Large intestine (tissue), 3 donors: Measurements from ENCODE around the gene NAT16. TPM values are rescaled to one million over a fixed set of nuclear protein-coding genes. Genes with fewer than 3 reads are reported as not detected.
"Not testable (repeated sequence)": the region's sequence is repeated elsewhere in the genome, so short reads cannot be mapped to it uniquely, and the experiment has no call there.

Source experiments
- DNase-seq, 2 donors: peaks; one replicate each; pipeline versions ENCODE4 v3.0.0 to v3.0.0-alpha.2; 2013
- H3K27ac ChIP-seq: one replicate; pipeline ENCODE4 v1.5.1; 2013; ENCODE audit warnings: low read length
- H3K27me3 ChIP-seq: 2 replicates; pipeline ENCODE4 v1.6.1; 2013; ENCODE audit warnings: low read length; ENCODE audit not compliant: control insufficient read depth, insufficient read depth
- H3K36me3 ChIP-seq: 2 replicates; pipeline ENCODE4 v1.6.1; 2013; ENCODE audit warnings: low read length; ENCODE audit not compliant: control insufficient read depth, insufficient read depth
- H3K4me1 ChIP-seq: one replicate; pipeline ENCODE4 v1.6.1; 2013; ENCODE audit warnings: low read length; ENCODE audit not compliant: control insufficient read depth, insufficient read depth
- H3K4me3 ChIP-seq: one replicate; pipeline ENCODE4 v1.5.1; 2013; ENCODE audit warnings: low read length
- H3K9me3 ChIP-seq: one replicate; pipeline ENCODE4 v1.6.1; 2013; ENCODE audit warnings: mild to moderate bottlenecking, low read depth, low read length, moderate library complexity; ENCODE audit not compliant: control insufficient read depth
- WGBS: methylation state at CpG from one replicate; pipeline ENCODE4 v1.1.5; 2013; ENCODE audit warnings: low lambda C conversion rate; ENCODE audit not compliant: insufficient coverage; 5-methylcytosine and 5-hydroxymethylcytosine counted together
- polyA plus RNA-seq: library from polyadenylated mRNA; unstranded; fragments of 120-200 nt; gene quantifications from one replicate; pipeline ENCODE4 v1.2.1, GENCODE V29; 2013

The NAT16 gene
- polyA plus RNA-seq, 1 donor: 0.21 TPM

DNA sequence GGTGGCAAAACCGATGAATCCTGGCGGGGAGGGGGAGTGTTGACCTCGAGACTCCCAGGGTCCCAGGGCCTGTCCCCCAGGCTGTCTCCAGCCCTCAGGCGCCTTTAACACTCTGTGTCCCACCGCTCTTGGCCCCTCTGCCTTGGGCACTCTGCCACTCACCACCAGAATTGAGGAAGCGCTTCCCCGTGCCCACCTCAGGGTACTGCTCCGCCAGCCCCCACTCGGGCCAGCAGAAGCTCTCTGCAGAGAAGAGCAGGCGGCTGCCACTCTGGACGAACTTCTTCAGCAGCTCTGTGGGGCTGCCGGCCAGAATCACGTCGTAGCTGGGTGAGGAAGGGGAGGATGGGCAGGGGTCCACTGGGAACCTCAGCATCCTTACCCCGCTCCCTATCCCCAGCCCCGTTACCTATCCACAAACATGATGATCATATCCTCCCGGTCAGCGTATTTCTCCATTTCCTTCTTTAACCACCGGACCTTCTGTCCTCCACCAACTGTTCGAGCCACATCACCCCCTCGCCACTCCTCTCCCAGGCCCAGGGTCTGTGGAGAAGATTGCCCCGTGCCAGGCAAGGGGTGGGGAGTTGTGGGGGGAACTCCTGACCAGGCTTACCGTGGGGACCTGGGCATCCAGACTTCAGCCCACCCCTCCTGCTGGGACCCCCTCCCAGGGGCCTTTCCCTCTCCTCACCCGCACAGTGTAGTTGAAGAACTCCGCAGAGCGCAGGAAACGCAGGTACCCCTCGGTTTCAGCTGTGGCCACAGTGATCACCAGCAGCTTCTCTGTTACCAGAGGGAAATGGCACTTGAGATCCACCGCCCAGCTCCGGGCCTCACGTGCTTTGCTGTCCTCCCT lies 36.1 kb upstream of the NAT16 start:
- no peaks in the 10 kb centered on the region for H3K27me3 ChIP-seq
- H3K4me3 ChIP-seq: peak overlapping the region; percentile 71
- peak overlapping the region; percentile 95 for H3K27ac ChIP-seq
- H3K36me3 ChIP-seq: peaks cover 30% of the 10 kb centered on the region
- H3K4me1 ChIP-seq: peaks cover 29% of the 10 kb centered on the region
- DNase-seq: no peak
- no CpG with 5 or more reads among the region's 31 CpGs for WGBS
- H3K9me3 ChIP-seq: no peaks in the 10 kb centered on the region

DNA sequence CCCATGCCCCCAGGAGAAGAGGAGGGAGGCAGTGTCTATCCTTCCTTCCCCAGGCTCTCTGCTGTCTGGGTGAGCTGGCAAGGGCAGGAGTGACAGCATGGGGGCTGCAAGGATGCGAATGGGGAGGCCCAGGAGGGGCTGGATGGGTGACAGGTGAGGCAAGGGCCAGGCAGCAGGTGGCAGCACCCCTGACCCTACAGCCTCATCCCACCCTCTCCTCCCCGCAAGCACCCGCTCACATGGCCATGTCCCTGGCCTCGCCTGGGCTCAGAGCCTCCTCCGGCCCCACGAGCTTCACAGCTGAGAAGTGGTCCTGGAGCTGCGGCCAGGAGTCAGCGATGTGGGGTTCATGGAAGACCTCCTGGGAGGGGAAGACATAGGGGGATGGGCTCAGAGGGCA lies 31.9 kb upstream of the NAT16 start:
- Histone ChIP-seq H3K27ac (no peak overlapping the region), H3K4me1 (peaks cover 9% of the 10 kb centered on the region), H3K4me3 (no peak overlapping the region), H3K27me3 (no peaks in the 10 kb centered on the region), H3K9me3 (no peaks in the 10 kb centered on the region), H3K36me3 (peaks cover 61% of the 10 kb centered on the region)
- WGBS: no CpG with 5 or more reads among the region's 8 CpGs
- DNase-seq: no peak

DNA sequence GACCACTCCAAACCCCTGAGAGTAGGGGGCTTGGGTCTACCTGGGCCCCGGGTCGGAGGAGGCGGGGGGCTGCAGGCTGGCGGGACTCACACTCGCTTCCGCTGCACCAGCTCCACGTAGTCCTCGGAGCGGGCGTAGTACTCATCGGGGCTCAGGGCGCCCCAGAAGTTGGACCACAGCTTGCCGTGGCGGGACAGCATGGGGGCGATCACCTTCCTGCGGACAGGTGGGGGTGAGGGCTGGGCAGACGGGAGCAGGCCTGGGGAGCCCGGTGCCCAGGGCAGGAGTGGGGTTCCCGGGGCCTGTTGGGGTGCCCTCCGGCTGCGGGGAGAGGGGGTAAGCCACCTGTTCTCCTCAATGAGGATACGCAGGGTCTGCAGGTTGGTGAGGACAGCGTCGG lies 31.4 kb upstream of the NAT16 start:
- DNase-seq: no peak
- Histone ChIP-seq H3K4me3 (no peak overlapping the region), H3K27ac (no peak overlapping the region), H3K27me3 (no peaks in the 10 kb centered on the region), H3K9me3 (no peaks in the 10 kb centered on the region), H3K36me3 (peaks cover 64% of the 10 kb centered on the region), H3K4me1 (peaks cover 5% of the 10 kb centered on the region)
- WGBS: no CpG with 5 or more reads among the region's 24 CpGs

DNA sequence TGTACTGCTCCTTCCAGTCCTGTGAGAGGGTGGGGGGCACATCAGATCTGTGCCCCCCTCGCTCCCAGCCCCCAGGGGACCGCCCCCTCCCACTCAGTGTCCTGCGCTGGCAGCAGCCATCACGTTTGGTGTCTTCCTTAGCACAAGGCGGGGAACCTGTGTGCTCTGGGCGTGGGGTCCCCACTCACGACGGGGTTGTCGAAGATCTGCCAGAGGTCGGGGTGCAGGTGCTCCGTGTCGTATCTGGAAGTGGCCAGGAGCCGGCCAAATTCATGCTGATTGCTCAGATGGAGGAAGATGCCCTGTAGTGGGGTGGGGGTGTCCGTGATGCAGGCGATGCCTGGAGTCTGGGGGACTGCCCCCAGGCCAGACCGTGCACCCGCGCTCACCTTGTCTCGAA lies 30.1 kb upstream of the NAT16 start:
- WGBS: no CpG with 5 or more reads among the region's 19 CpGs
- Histone ChIP-seq H3K4me3 (no peak overlapping the region), H3K27me3 (no peaks in the 10 kb centered on the region), H3K27ac (no peak overlapping the region), H3K36me3 (peaks cover 65% of the 10 kb centered on the region), H3K9me3 (no peaks in the 10 kb centered on the region), H3K4me1 (no peaks in the 10 kb centered on the region)
- no peak for DNase-seq

DNA sequence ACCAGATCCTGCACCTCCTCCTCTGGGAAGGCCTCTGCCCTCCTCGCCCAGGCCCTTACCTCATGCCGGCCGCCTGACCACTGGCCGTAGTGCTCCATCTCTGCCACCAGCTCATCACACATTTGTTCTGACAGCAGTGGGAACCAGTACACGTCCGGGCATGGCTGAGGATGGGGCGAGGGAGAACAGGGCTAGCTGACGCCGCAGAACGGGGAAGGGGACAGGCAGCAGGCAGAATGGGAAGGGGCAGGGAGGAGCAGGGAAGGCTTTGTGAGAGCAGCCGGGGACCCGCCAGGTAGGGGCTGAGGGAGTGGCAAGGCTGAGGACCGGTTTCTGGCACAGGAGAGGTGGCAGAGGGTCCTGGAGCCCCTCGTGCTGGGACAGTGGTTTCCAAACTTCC lies 28.7 kb upstream of the NAT16 start:
- no peaks in the 10 kb centered on the region for H3K4me1 ChIP-seq
- H3K9me3 ChIP-seq: no peaks in the 10 kb centered on the region
- no peak overlapping the region for H3K4me3 ChIP-seq
- WGBS: no CpG with 5 or more reads among the region's 14 CpGs
- DNase-seq: no peak
- no peaks in the 10 kb centered on the region for H3K27me3 ChIP-seq
- no peak overlapping the region for H3K27ac ChIP-seq
- H3K36me3 ChIP-seq: peaks cover 62% of the 10 kb centered on the region

DNA sequence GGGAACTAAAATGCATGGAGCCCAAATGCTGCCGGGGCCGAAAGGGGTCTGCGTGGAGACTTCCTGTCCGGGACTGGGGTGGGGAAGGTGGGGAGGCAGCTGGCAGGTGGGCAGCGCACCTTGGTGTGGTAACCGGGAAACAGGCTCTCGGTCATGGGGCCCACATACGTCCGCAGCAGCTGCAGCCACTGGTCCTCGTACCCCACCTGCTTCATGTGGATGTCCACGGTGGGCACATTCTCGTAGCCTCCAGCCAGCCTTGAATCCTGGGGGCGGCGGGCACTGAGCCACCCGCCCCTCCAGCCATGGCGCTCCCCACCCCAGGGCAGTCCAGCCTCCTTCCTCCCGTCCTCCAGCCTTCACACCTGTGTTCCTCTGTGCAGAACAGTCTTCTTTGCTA lies 27.4 kb upstream of the NAT16 start:
- H3K36me3 ChIP-seq: peaks cover 53% of the 10 kb centered on the region
- H3K27me3 ChIP-seq: peaks cover 5% of the 10 kb centered on the region
- WGBS: no CpG with 5 or more reads among the region's 17 CpGs
- peaks cover 2% of the 10 kb centered on the region for H3K4me1 ChIP-seq
- H3K9me3 ChIP-seq: no peaks in the 10 kb centered on the region
- DNase-seq: no peak
- no peak overlapping the region for H3K4me3 ChIP-seq
- no peak overlapping the region for H3K27ac ChIP-seq

DNA sequence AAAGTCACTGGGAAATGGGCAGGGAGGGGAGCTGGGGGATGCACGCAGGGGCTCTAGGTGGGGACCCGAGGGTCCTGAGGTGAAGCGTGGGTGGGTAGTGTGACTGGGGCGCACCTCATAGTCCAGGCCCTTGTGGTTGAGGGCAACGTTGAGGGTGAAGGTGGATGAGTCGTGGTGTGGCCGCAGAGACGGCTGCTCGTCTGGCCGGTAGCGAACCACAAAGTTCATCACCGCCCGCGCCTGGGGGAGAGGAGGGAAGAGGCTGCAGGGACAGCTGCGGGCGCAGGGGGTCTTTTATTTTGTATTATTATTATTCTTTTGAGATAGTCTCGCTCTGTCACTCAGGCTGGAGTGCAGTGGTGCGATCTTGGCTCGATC lies 26.6 kb upstream of the NAT16 start:
- Histone ChIP-seq H3K27ac (no peak overlapping the region), H3K9me3 (no peaks in the 10 kb centered on the region), H3K4me1 (peaks cover 6% of the 10 kb centered on the region), H3K4me3 (no peak overlapping the region), H3K36me3 (peaks cover 45% of the 10 kb centered on the region), H3K27me3 (peaks cover 13% of the 10 kb centered on the region)
- no peak for DNase-seq
- no CpG with 5 or more reads among the region's 19 CpGs for WGBS

DNA sequence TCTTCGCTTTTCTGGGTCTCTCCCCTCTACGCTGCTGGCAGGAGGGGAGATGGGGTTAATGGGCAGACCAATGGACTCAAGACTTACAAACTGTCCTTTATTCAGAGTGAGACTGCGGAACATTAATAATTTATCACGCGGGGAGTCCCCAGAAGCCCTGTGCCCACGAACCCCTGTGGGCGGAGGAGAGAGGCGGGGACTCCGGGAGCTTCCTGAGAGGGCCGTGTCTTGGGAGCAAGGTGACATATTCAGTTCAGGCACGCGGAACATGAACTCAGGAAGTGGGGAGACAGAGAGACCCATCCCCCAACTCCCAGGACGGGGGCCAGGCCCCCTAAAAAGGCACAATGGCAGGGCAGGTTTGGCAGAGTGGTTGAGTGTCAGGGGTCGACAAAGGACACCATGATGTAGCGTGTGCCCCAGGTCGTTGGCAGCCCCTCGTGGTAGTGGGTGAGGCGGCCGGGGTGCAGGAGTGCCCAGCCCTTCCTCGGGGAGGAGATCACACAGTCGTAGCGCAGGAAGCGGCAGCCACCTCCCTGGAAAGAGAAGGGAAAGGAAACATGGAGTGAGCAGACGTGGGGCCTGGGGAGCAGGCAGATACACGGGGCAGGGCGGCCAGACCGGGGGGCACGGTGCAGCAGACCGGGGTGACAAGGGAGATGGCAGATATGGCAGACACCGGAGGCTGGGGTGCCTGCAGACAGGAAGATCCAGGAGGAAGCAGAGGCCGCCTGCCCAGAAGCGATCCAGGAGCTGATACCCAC lies 26.0 kb upstream of the NAT16 start:
- Histone ChIP-seq H3K27ac (no peak overlapping the region), H3K36me3 (peaks cover 39% of the 10 kb centered on the region), H3K4me3 (no peak overlapping the region), H3K9me3 (no peaks in the 10 kb centered on the region), H3K4me1 (peaks cover 6% of the 10 kb centered on the region), H3K27me3 (peaks cover 16% of the 10 kb centered on the region)
- WGBS: no CpG with 5 or more reads among the region's 32 CpGs
- DNase-seq: no peak

DNA sequence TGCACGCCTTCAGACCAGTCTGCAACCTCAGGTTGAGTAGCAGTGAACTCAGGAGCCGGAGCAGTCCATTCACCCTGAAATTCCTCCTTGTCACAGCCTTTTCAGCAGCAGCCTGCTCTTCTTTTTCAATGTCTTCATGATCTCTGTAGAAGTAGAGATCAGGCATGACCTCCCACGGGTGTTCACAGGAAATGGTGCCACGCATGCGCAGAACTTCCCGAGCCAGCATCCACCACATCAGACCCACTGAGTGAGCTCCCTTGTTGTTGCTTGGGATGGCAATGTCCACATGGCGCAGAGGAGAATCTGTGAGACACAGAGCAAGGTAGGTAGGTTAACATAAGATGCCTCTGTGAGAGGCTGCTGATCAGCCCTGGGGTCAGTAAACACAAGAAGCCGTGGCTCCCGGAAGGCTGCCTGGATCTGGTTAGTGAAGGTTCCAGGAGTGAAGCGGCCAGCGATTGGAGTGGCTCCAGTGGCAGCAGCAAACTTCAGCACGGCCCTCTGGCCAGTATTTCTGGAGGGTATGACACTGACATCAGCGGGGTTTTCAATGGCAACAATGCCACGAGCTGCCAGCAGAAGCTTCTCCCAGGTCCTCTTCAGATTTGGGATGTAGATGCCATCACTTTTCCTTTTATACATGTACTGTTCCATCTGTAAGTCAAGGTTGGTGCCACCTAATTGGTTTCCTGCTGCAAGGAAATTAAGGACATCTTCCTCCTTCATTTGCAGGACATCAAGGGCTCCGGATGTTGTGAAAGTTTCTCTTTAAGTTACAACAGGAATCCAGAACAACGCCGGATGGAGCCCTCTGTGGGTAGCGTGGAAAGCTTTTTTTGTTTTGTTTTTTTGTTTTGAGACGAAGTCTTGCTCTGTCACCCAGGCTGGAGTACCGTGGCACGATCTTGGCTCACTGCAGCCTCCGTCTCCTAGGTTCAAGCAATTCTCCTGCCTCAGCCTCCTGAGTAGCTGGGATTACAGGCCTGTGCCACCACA lies 23.9 kb upstream of the NAT16 start:
- H3K27me3 ChIP-seq: peaks cover 23% of the 10 kb centered on the region
- H3K9me3 ChIP-seq, H3K4me3 ChIP-seq: not testable (repeated sequence)

DNA sequence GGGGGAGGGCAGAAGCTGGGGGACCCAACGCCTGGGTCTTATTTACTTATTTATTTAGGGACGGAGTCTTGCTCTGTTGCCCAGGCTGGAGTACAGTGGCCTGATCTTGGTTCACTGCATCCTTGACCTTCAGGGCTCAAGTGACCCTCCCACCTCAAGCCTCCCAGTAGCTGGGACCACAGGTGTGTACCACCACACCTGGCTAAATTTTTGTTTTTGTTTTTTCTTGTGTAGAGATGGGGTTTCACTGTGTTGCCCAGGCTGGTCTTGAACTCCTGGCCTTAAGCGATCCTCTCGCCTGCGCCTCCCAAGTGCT lies 22.5 kb upstream of the NAT16 start:
- Histone ChIP-seq H3K9me3 (peaks cover 3% of the 10 kb centered on the region), H3K4me1 (peaks cover 12% of the 10 kb centered on the region), H3K36me3 (peaks cover 14% of the 10 kb centered on the region), H3K27ac (no peak overlapping the region), H3K4me3 (no peak overlapping the region), H3K27me3 (peaks cover 23% of the 10 kb centered on the region)
- no CpG with 5 or more reads among the region's 5 CpGs for WGBS
- no peak for DNase-seq

More for the DNA sequence above, 23.9 kb upstream of the NAT16 start:
- not testable (repeated sequence) for H3K4me1 ChIP-seq, H3K27ac ChIP-seq, DNase-seq
- peaks cover 25% of the 10 kb centered on the region for H3K36me3 ChIP-seq
- no CpG with 5 or more reads among the region's 22 CpGs for WGBS
